NCI-H1105 (cell line): ENCODE measurements around the gene FIS1.
"Not testable (repeated sequence)": the region's sequence is repeated elsewhere in the genome, so short reads cannot be mapped to it uniquely, and the experiment has no call there.

Experiments
- DNase-seq: peaks from one replicate; lab custom pipeline; 2025; lab: John Stamatoyannopoulos, UW

Gene FIS1

DNA sequence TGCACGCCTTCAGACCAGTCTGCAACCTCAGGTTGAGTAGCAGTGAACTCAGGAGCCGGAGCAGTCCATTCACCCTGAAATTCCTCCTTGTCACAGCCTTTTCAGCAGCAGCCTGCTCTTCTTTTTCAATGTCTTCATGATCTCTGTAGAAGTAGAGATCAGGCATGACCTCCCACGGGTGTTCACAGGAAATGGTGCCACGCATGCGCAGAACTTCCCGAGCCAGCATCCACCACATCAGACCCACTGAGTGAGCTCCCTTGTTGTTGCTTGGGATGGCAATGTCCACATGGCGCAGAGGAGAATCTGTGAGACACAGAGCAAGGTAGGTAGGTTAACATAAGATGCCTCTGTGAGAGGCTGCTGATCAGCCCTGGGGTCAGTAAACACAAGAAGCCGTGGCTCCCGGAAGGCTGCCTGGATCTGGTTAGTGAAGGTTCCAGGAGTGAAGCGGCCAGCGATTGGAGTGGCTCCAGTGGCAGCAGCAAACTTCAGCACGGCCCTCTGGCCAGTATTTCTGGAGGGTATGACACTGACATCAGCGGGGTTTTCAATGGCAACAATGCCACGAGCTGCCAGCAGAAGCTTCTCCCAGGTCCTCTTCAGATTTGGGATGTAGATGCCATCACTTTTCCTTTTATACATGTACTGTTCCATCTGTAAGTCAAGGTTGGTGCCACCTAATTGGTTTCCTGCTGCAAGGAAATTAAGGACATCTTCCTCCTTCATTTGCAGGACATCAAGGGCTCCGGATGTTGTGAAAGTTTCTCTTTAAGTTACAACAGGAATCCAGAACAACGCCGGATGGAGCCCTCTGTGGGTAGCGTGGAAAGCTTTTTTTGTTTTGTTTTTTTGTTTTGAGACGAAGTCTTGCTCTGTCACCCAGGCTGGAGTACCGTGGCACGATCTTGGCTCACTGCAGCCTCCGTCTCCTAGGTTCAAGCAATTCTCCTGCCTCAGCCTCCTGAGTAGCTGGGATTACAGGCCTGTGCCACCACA is 40.8 kb downstream of the FIS1 start:
- DNase-seq: not testable (repeated sequence)

GRCh38 chr7:101202603-101202918 is 42.3 kb downstream of the FIS1 start:
- DNase-seq: no peak

DNA sequence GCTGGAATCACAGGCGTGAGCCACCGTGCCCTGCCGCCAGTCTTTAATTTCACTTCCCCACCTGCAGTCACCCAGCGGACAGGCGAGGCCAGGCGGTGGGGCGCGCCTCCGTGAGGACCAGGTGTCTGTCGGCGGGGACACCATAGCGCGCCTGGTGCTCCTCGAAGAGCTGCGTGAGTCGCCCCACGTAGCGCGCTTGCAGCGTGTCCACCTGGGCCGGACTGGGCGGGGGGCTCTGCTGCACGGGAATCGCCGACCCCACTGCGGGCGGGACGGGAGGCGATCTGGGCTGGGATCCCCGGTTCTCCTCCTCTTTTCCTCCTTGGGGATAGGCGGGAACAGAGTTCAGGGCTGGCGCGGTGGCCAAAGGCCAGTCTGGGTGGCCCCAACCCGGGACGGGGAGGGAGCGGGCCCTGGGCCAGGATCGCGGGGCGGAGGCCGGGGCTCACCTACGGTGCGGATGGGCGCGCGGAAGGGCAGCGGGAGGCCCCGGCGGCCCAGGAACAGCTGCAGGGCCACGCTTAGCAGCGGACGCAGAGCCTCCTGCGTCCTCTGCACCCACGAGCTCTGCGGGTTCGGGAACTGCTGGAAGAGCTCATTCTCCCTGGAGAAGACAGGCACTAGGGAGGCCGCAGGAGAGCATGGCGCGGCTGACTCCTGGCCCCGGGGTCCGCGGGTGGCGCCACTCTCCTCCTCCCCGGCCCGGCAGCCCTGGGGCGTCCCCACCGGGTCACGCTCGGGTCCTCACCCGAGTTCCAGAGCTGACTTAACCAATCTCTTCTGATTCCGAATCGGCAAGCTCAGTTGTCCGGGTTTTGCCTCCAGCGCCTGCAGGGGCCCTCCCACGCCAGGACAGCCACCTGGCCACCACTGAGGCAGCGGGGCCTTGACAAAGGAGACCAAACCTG is 42.9 kb downstream of the FIS1 start:
- DNase-seq: no peak

DNA sequence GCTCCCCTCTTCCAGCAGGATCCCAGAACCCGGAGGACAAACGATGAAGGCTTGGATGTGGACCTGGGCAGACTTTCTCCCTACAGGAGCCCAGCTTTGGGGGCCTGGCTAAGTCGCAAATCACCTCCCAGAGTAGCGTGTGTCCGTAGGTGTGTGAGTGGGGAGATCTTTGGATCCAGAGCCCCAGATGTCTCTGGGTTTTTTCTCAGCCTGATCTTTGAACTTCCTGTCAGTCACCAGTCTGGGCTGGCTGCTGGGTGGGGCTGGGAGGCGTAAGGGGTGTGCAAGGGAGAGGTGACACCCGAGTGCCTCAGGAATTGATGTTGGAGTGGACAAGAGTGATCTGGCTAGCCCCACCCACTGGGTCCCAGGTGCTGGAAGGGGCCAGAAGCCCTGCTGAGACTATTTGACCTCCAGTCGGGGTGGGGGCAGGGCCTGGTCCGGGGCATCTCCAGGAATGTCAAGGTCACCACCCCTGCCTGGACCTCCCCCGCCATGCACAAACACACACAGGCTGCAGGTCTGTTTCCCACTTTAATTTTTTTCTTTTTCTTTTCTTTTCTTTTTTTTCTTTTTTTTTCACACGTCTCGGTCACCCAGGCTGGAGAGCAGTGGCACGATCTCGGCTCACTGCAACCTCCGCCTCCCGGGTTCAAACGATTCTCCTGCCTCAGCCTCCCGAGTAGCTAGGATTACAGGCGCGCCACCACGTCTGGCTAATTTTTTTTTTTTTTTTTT is 43.9 kb downstream of the FIS1 start, which contains the start of gene MOGAT3:
TSS of gene MOGAT3 (minus strand) at position 175 of the 738 bp plus-strand sequence. CDS start 182 bp downstream, outside the sequence.
- no peak for DNase-seq

DNA sequence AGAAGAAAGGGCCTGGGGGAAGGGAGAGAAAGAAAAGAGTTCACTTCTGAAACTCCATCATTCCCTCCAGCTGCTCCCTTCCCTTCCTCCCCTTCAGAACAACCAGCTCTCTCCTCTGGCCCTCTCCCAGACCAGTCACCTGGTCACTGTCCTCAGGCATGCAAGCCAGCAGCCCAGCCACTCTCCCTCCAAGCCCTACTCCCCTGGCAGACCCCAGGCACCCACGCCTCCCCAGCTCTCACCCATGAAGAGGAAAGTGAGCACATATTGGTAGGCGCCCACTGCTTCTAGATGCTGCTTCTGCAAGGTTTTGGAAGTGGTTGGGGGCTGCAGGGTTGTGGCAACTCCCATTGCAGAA is 44.4 kb downstream of the FIS1 start:
- no peak for DNase-seq

DNA sequence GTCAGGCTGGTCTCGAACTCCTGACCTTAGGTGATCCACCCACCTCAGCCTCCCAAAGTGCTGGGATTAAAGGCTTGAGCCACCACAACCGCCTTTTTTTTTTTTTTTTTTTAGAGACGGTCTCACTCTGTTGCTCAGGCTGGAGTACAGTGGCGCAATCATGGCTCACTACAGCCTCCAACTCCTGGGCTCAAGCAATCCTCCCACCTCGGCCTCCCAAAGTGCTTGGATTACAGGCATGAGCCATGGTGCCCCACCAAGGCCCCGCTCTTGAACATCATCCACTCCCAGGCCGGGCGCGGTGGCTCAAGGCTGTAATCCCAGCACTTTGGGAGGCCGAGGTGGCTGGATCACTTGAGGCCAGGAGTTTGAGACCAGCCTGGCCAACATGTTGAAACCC is 45.4 kb downstream of the FIS1 start:
- not testable (repeated sequence) for DNase-seq

- no peak for DNase-seq
Observed at GRCh38 chr7:101198476-101198875, 46.4 kb downstream of the FIS1 start.

GRCh38 chr7:101197991-101198390 is 46.9 kb downstream of the FIS1 start:
- DNase-seq: no peak

- DNase-seq: no peak
Observed at GRCh38 chr7:101195884-101196283, 49.0 kb downstream of the FIS1 start.
